NCI-H1105 treated with DMSO at 0.1 percent for 48 hours (cell line): ENCODE data around the gene SOX5.
A peak's percentile ranks its signal among the peaks of the same experiment; 100 is the strongest.

Experiments
- DNase-seq: peaks from one replicate; lab custom pipeline; 2025; lab: John Stamatoyannopoulos, UW

Gene SOX5

DNA sequence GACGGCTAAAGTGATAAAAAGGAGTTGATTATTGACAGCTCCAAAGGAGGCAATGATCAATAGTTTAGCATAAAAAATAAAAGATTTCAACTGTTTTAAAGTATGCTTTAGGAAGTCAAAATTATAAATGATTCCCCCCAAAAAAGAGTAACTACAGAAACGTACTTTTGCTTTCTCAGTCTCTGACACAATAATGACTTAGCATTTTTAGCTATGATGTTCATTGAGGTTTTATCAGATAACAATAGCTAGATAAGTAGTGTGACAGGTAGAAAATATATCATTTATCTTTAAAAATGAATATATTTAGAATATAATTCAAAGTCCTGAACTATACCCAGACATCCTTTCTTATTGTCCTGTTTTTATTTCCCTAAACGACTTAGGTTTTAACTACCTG, 352.9 kb downstream of the SOX5 start:
- no peak for DNase-seq

DNA sequence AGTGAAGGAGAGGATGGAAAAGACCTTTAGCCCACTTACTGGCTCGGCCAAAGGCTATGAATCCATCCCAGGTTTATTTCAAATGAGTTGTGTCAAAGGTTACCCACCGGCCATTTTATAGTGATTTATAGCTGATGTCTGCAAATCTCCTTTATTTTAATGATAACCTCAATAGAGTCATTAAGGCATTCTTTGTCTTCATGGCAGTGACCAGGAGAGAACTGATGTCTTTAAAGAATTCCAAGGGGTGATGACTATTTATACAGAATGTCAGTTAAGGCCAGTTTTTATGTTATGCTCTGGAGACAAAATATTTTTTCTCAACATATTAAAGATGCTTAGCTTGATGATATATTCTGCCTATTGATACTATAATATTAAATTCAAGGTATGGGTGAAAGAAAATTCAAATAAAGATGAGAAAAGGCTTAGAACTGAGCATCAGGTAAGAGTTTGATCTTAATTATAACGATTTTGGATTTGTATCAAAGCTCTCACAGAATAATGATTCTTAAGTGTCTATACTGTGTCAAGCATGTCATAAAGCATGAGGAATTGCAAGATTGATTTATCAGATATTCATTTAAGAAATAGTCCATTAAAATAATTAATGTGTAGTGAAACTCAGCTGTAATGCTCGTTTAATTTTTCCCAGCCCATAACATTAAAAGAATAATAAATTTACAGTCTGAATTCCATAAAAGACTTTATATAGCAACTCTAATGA, 361.5 kb downstream of the SOX5 start:
- no peak for DNase-seq

GRCh38 chr12:23585782-23586163, 363.7 kb downstream of the SOX5 start:
- DNase-seq: no peak

DNA sequence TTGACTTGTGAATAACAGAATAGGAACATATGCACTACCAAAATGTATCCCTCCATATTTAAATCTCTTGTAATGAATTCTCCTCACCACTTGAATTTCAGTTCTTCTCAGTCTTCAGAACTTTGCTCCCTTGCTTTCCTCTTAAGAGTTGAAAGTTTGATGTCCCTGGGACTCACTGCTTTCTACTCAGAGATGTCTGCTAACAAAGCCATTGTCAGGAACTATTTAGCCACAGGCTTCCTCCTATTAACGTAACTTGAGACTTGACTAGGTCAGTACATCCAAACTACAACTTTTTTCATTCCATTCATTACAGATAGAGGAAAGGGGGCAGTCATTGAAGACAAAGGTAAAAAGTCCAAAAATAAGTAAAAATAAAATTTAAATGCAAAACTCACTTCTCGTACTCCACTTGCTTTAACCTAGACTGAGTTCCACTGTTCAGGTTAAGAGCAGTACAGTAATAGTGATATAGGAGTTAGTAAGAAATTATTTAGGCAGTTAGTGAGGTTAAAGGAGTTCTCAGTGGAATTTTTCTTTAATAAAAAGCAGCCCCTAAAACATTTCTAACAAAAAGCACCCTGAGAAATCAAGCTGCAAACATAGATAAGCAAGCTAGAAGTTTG, 364.2 kb downstream of the SOX5 start:
- DNase-seq: no peak

DNA sequence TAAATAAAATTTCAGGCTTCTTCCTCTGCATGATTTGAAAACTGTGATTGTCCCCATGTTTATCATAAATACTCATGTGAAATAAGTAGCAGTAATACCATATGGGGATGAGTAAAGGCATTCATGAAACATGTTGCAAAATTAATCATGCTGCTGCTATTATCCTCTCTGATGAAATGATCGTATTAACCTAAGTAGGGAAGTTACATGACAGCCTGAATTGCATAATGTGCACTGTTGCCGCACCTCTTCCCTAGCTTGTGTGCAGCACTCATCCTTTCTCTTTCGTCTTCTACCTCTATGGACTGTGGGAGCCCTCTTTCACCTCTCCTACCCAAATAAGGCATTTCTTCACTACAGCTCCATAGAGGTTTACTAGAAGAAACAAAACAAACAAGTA, 367.6 kb downstream of the SOX5 start:
- DNase-seq: no peak

DNA sequence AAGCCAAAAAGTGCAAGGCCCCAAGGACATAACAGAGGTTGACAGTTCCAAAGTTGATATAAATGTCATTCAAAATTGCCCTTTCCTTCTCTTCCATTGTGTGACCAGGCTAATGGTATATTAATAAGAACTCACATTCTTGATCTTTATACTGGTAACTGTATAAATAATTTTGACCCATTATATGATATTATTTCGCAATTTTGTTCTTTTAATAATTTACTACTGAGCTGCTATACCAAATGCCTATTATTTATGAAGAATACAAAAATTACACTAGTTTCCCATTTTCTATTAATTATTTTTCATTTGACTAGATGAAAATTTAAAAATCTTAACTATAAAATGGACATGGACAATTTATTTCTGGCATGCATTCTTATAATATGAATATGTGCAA, 370.2 kb downstream of the SOX5 start:
- DNase-seq: no peak

GRCh38 chr12:23576372-23576771, 373.1 kb downstream of the SOX5 start:
- DNase-seq: no peak

DNA sequence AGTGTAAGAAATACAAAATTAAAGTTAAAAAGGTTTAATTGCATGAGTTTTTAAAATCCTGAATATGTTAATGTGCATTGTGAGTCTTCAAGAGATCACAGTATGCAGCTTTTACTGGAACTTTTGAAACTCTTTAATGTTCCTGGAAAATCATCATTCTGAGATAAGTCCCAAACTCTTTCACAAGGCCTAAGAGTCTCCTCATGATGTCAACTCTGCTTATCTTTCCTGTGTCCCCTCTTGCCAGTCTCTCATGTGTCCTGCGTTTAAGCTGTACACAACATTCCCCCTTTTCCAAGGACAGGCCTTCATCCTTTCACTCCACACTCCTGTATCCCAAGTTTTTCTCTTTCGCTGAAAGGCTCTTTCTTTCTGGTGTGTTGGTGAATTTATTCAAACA, 380.1 kb downstream of the SOX5 start:
- DNase-seq: no peak

DNA sequence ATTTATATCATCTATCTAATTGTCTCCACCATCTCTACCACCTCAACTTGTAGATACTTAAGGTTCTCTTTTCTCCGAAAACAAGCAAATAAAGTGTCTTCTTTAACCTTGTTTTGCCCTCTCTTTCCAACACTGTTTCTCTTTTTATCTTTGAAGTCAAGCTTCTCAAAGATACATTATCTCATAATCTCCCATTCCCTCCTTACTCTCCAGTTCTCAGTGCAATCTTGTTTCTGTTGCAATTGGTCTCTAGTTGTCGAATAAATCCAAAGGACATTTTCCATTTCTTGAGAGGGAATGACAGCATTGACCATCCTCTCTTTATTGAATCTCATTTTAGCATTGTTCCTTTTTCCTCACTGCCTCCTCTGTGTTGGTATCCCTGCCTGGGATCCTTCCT, 383.3 kb downstream of the SOX5 start:
- no peak for DNase-seq

DNA sequence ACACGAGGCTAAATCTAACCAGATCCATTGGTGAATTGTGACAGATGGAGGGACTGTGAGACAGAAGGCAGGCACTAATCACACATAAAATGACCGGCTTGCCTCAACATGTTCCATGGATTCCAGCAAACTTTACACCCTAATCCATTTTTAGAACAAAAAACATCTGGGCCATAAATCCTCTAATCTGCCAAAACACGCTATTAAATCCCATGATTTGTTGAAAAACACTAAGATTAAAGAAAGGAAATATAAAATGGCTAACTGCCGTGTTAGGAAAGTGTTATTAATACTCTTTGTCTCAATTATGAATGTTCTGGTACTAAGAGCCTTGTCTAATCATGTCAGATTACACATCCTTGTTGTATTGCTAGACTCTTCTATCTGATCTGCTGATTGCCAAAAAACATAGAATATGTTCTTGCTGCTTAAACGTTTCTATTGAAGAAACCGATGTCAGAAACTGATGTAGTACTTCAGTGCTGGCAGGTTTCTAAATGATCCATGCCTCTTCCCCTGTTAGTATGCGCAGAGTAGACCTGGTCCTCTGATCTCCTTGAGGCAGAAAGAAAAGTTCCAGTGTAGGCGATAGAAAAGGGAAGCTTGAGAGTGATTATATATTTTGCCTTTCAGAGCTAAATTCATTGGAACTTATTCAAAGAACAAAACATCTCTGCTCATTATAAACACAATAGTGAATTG, 384.9 kb downstream of the SOX5 start:
- peak; percentile 94 for DNase-seq

DNA sequence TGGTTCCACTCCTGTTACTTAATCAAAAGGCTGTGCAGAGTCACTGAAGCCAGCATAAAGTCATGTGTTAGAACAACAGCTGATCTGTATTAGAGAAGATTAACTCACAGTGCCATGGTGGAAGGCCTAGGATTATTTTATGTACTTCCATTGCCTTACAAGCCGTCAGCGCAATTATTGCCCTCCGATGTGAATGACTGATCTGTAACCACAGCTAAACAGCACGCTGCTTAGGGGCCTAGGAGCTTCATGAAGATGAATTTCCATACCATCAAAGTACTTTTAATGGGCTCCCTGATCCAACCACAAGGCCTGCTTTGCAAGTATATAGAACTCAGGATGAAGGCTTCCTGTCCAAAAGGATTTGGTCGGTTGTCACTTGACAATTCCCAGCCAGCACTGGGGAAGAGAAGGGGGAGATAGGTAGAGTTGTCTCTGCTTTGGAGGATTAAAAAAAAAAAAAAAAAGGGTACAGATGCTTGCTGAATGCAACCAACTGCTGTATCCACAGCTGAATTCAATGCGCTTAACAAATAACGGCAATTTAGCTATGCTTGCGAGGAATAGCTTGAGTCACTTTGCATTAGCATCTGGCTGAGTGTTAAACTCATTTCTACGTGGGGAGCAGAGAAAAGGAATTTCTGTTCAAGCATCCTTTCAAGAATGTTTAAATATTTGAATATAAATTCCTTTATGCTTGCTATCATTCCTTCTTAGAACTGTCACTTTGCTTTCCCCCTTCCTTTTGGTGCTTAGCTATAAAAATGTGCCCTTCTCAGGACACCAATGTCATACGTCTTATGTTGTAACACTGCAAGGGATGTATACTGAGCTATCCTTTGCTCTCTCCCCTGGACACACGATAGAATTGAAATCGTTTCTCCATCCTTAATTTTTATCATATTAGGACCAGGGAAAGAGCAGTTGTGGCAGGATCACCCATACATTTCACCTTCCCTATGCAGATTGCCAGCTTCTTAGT, 387.8 kb downstream of the SOX5 start:
- DNase-seq: no peak

GRCh38 chr12:23560611-23561010, 388.9 kb downstream of the SOX5 start:
- DNase-seq: no peak

GRCh38 chr12:23559268-23559753, 390.2 kb downstream of the SOX5 start:
- DNase-seq: no peak

GRCh38 chr12:23556661-23557060, 392.8 kb downstream of the SOX5 start:
- no peak for DNase-seq

DNA sequence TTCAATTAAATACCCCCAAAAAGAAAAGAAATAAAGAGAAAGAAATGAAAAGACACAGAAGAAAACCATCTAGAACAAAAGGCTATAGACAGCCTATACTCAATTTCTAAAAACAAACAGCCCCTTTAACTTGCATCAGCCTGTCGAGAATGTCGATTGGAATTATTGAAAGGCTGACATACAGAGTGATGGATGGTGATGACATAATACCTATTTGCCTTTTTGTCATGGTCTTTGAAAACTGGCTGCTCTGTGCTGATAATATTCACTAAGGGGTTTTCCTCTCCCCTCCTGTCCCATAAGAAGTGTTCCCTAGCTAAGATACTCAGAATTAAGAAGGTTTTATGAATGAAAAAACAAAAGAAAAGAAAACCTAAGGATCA, 393.7 kb downstream of the SOX5 start:
- no peak for DNase-seq

GRCh38 chr12:23555180-23555824, 394.2 kb downstream of the SOX5 start:
- DNase-seq: no peak

DNA sequence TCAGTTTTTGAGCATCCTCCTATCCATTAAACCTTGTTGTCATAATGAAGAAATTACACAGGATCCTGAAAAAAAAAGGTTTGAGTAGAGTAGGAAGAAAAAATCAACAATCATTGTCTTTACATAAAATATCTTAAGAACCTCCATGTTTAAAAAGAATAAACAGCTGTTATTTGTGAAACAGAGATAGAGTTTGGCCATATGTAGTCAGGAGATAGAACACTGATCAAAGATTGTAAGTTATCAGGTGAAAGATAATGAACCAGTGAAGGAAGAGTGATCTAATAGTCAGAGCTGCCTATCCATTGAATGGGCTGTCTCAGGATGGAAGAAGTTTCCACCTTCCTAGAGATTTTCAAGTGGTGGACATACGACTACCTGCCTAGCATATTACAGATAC, 397.1 kb downstream of the SOX5 start:
- DNase-seq: no peak

- no peak for DNase-seq
Measured at GRCh38 chr12:23550753-23551152, 398.7 kb downstream of the SOX5 start.

- no peak for DNase-seq
Measured at GRCh38 chr12:23548742-23549141, 400.7 kb downstream of the SOX5 start.

DNA sequence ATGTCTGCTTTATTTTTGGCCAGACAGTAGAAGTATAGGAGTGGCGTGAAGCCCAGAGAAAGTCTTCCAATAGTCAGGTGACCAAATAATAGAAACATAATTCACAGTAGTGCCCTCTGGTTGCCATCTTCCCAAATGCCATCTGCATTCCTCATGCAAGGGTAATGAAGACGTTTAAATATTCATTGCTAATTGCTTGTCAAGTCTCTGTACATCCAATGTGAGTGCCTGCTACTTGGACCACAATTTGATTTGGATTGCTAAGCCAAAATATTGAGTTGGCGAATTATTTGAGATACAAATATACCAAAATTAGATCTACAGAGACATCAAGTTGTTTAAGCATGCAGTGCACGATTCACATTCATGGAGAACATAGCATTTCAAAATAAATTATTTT, 402.7 kb downstream of the SOX5 start:
- no peak for DNase-seq

GRCh38 chr12:23543767-23544166, 405.7 kb downstream of the SOX5 start:
- DNase-seq: no peak

DNA sequence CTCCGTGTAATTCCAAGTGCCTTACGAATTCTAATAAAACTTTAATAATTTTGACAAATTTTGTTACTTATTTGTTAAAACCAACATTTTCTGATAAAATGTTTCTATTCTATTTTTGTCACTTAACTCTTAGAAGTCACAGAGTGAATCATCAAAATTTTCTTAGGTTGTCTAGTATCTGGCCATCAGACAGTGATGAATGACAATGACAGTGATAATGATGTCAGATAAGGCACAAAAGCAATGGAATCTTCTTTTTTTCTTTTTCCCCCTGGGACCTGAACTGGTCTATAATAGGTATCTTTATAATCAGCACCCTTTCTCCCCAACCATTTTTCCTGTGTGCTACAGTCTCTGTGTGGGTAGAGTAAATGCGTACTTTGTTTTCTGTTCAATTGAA, 407.3 kb downstream of the SOX5 start:
- no peak for DNase-seq
